GM15510 (cell line): ENCODE data around the gene SLC66A2.
A peak's percentile ranks its signal among the peaks of the same experiment; 100 is the strongest.

Experiments
- POLR2A ChIP-seq: IDR thresholded peaks from 3 replicates; pipeline ENCODE4 v1.6.1; 2011; ENCODE audit warnings: borderline replicate concordance; ENCODE audit not compliant: insufficient read length; ENCODE audit errors: extremely low read depth

The SLC66A2 gene

DNA sequence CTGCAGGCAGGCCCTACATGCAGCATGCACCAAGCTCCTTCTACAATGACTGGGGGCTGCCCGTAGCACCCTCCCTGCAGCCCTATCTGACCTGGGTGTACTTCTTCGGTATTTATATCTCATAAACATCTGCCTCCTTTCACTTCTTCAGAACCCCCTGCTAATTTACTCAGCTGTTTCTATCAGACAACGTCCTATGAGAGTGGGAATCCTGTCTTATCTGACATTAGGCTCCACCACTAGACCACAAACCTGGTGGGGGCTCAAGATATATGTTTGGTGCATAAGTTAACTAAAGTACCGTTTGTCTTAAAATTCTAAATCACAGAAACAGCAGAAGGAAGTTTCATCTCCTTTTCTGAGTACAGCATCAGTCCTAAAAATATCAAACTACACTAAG lies 23.6 kb upstream of the SLC66A2 start:
- TF ChIP-seq POLR2A = no peak

DNA sequence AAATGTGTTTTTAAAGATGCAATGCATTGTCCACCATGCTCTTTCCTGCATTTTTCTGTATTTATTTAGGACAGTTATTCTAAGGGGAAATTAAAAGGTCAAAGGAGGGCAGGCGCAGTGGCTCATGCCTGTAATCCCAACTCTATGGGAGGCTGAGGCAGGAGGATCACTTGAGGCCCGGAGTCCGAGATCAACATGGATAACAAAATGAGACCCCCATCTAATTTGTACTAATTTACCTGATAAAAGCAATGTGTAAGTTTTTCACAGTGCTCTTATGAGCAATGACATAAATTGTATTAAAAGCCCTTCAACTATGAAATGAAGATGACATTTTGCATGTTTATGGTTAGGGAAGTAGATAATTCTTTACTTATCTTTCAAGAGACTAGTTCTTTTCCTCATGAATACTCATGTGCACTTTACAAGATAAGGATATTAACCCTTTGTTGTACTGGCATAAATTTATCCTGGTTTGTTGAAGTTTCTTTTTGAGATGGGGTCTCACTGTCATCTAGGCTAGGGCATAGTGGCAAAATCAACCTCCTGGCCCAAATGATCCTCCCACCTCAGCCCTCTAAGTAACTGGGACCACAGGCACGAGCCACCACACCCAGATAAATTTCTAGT lies 22.7 kb upstream of the SLC66A2 start:
- TF ChIP-seq POLR2A = no peak

DNA sequence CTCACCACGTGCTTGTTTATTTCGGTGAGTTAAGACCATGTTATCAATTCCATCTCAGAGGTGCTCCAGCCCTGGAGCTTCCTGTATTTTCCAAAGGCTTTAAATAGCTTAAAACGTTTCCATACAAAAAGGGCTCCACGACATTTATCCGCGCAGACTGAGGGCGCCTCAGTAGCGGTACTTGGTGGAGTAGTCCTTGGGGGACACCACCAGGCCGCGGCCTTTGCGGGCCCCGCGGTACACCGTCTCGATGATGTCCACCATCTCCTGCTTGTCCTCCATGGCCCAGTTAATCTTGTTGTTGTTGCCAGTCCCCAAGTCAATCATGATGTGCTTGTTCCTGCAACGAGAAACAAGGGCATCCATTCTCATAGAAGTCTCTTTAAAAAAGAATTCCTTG lies 22.1 kb upstream of the SLC66A2 start:
- TF ChIP-seq POLR2A = no peak

DNA sequence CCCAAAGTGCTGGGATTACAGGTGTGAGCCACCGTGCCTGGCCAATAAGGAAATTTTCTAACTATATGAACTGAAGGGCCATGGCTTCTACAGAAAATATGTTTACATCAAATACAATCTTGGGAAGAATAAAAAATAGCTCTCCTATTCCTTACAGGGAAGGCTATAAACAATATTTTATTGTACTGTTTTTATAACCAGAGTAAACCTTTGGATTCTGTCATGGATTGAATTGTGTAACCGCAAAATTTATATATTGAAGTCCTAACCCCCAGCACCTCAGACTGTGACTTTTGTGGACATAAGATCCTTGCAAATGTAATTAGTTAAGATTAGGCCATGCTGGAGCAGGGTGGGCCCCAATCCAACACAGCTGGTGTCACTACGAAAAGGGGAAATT lies 21.3 kb upstream of the SLC66A2 start:
- TF ChIP-seq POLR2A = no peak

DNA sequence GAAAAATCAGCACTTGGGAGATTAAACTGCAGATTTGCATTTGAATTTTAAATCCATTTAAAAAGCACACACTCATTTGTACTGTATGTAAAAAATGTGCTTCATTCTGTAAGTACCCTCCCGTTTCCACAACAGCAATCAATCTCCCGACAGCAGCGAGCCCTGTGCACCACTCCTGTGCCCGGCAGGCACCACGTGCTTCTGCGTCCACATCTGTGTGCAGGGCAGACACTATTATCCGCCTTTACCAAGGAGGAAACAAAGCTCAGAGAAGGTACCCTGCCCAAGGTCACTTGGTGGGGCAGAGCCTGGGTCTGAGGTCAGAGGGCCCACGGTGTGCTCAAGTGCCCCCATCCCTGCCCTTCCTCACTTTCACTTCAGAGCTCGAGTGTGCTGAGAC lies 20.5 kb upstream of the SLC66A2 start:
- no peak for TF ChIP-seq POLR2A

DNA sequence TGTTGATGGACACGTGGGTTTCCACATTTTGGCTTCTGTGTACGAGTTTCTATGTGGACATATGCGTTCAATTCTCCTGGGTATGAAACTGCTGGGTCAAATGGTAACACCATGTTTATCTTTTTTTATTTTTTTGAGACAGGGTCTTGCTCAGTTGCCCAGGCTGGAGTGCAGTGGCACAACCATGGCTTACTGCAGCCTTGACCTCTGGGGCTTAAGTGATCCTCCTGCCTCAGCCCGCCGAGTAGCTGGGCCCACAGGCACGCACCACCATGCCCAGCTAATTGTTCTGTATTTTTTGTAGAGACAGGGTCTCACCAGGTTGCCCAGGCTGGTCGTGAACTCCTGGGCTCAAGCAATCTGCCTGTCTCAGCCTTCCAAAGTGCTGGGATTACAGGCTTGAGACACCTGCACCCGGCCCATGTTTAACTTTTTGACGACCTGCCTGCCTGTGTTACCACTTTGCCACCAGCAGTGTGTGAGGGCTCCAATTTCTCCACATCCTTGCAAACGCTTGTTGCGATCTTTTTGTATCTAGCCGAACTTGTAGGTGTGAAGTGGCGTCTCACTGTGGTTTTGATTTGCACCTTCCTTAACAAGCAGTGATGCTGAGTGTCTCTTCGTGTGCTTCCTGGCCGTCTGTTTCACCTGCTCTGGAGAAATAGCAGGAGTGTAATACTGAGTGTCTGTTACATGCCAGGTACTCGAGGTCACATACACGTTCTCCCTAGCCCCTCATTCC lies 19.9 kb upstream of the SLC66A2 start:
- no peak for TF ChIP-seq POLR2A

DNA sequence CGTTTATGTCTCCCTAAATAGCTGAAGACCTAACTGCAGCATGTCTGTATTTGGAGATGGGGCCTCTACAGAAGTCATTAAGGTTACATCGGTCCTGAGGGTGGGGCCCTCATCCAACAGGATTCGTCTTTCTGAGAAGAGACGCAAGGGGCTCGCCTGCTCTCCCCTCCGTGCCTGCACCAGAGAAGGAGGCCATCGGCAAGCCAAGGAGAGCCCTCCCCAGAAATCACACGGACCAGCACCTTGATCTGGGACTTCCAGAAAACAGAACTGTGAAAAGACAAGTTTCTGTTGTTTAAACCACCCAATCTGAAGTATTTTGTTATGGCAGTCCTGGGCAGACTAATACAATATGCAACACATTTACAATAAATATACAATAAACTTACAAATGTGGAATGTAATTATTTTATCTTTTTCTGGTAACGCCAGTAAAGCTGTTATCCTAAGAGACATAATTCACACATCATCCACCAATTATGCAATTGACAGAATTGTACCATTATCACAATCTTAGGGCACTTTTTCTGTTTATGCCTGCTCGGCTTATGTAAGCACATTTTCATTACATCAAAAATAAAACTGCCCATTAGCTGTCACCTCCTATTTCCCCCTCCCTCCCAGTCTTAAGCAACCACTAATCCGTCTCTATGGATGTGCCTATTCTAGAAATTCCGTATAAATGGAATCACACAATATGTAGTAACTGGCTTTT lies 19.1 kb upstream of the SLC66A2 start:
- TF ChIP-seq POLR2A = no peak

DNA sequence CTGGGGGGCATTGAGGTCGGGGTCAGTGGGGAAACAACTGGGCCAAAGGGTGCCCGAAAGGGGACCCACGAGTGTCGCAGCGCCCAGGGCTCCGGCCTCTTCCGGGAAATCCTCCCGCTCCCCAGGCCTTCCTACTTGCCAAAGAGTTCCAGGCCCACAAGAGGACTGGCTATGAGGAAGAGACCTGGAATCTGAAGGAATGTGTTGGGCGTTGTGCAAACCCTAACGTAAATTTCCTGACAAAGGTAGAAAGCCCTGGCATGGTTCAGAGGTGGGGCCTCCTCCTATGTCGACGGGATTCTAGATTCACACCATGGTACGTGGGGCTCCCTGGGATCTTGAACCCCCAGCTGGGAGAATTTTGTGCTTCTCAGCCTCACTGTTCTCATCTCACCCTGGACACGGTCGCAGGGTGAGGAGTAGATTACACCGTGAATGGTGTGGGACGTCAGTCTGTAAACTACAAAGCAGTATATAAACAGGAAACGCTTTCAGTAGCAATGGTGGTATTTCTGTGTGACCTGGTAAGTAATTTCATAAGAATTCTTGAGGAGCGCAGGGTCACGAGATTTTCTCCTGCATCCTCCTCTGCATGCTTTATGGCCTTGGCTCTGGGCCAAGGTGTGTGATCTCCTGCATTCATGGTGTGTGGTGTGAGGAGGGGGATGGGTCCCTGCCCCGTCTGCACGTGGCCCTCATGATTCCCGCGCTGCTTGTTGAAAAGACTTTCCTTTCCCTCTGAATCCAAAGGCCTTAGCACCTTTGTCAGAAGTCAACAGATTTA lies 13.9 kb upstream of the SLC66A2 start:
- no peak for TF ChIP-seq POLR2A

DNA sequence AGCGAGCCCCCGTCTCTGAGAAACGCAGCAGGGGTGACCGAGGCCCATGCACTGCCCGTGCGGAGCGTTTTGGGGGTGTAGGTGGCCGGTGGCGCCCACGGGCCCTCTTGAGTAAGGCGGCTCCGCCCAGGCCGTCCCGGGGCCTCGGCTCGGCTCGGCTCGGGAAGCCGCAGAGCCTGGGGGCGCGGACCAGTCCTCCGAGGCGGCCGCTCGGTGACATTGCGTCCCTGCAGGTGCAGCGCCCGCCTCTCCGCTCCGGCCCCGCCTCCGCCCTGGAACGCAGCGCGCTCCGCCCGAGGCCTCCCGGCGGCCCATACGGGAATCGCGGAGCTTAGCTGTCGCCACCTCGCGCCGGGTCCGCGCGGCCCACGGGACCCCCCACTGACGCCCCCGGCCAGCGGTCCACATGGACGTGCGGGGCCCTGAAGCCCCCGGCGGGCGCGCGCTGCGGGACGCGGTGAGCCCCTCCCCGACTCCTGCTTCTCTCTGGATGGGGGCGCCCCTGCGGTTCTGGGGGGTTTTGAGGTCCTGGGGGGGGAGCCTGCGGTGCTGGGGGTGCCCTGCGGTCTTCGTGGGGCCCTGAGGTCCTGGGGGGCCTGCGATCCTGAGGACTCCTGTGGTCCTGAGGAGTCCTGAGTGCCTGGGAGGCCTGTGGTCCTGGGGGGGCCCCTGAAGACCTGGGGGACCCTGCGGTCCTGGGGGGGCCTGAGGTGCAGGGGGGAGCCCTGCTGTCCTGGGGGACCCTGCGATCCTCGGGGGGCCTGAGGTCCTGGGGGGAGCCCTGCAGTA lies 13.1 kb upstream of the SLC66A2 start, which contains the start of gene HSBP1L1:
HSBP1L1 (plus strand) TSS at position 314 of the 789 bp plus-strand sequence; CDS start at position 407, 93 bp downstream.
- peak; percentile 50 for TF ChIP-seq POLR2A

DNA sequence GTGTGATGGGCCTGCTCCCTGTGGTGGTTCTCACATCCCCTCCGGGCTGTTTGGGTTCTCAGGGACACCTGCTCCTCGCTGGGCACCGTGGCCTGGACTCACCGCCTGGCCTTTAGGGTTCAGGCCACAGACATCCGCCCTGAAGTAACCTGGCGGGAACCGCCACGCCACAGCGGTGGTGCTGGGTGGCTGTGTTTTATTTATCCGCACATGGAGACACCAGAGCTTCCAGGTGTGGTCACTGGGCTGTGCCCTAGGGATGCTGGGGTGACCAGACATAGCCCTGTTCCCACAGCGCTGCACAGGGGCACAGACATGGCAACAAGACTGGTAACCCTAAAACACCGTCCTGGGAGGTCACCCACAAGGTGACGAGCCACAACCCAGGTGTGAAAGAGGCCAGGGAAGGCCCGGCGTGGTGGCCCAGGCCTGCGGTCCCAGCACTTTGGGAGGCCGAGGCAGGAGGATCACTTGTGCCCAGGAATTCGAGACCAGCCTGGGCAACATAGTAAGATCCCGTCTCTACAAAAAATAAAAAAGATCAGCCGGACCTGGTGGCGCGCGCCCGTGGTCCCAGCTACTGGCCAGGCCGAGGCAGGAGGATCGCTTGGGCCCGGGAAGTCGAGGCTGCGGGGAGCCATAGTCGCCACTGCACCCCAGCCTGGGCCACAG lies 12.3 kb upstream of the SLC66A2 start:
- no peak for TF ChIP-seq POLR2A

DNA sequence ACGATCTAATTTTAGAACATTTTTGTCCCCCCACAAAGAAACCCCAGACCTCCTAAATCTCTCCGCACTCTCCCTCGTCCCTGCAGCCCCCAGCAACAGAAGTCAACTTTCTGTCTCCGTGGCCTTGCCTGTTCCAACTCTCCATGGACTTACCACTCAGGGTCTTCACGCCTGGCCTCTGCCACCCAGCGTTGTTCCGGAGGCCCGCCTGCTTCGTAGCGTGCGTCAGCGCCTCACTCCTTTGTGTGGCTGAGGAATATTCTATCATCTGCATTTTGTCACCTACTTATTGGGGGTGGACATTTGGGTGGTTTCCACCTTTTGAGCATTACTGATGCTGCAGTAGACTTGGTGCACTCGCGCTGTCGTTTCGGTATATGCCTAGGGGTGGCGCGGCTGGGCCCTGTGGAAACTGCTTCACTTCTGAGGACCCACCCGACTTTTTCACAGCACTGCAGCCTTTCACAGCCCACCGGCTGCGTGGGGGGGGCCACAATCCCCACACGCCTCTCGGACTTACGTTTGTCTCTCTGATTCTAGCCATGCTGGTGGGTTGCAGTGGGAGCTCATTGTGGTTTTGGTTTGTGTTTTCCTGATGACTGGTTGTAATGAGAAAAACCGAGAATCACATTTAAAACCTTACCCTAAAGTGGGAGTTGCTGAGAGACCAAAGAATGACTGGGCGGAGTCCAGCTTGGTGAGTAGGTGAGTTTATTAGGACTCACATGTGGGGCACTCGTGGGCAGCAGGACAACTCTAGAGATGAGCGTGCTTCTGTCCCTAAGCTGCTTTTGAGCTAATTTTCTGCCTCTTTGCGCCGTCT lies 11.6 kb upstream of the SLC66A2 start:
- no peak for TF ChIP-seq POLR2A

DNA sequence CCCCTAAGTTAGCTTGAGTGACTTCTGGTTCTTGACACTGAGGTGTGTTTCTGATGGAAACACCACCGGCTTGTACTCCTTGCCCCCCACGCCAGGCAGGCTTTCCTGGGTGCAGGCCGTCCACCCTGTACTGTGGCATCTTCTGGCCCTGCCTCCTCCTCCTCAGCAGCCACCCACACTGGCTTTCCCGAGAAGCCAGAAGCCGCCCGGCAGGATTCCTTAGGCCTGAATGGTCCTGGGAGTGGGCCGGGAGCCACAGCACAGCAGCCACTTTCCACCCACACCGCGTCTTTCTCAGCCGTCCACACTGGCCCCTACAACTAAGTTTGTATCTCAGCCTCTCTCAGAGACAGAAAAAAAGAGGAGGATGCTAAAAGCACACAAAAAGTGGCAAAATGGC lies 10.9 kb upstream of the SLC66A2 start:
- no peak for TF ChIP-seq POLR2A
